HCT116 (cell line): ENCODE data around the gene CPNE7. TPM values are rescaled to one million over a fixed set of nuclear protein-coding genes. Genes with fewer than 3 reads are reported as not detected.

Experiments used
- ATAC-seq: fragments of 200-7000 bp; cut with Tn5 transposase; 2 replicates; pipeline ENCODE4 v1.9.1; 2020; ENCODE audit warnings: mild to moderate bottlenecking, moderate library complexity
- BruUV-seq: library from RNA; stranded (reverse); fragments of 400-500 nt; replicated peaks from 2 replicates; lab custom pipeline; 2021; lab: Mats Ljungman, UMichigan
- CTCF ChIA-PET: fragments of 300-600 bp; sonication (Branson Sonifier 250); formaldehyde crosslinking; loops from one replicate; lab custom pipeline; 2021; ENCODE audit warnings: antibody characterized with exemption; lab: Charles Lee
- POLR2A ChIA-PET: fragments of 300-600, 350-600 bp; sonication (Branson Sonifier 250); formaldehyde crosslinking; loops from one replicate; lab custom pipeline; 2021; ENCODE audit warnings: antibody characterized with exemption; lab: Charles Lee
- RAD21 ChIA-PET, 2 experiments: fragments of 300-600 bp; sonication (Branson Sonifier 250); formaldehyde crosslinking; loops; one replicate each; lab custom pipeline; 2023; ENCODE audit warnings: low total read pairs in 2 of 2; ENCODE audit not compliant: uncharacterized antibody in 2 of 2, unreplicated experiment in 2 of 2, low non-redundant PET in 1 of 2; lab: Charles Lee
- DNase-seq: peaks from one replicate; pipeline ENCODE4 v3.0.0-alpha.2; 2010; ENCODE audit warnings: low read depth, low spot score
- H2AFZ ChIP-seq: fragments of 200-600 bp; shearing (Covaris generic), sonication (generic); 2 replicates; pipeline ENCODE4 v1.6.1; 2017; ENCODE audit warnings: low read depth, mixed run types, mixed read lengths, antibody characterized with exemption, low read length; ENCODE audit not compliant: poor library complexity, severe bottlenecking
- H3K27ac ChIP-seq: 2 replicates; pipeline ENCODE4 v1.5.1; 2012; ENCODE audit warnings: low read depth, low read length
- H3K27me3 ChIP-seq: fragments of 200-600 bp; sonication (generic); 2 replicates; pipeline ENCODE4 v1.6.1; 2016; ENCODE audit warnings: mixed run types, low read length, mixed read lengths; ENCODE audit not compliant: insufficient read depth
- H3K36me3 ChIP-seq, 2 experiments: fragments of 200-500 bp in 1 of 2; fragments of 200-600 bp in 1 of 2; sonication (Bioruptor generic) in 1 of 2; sonication (generic) in 1 of 2; 2 replicates each; pipeline versions ENCODE4 v1.5.1 to v1.6.1; 2014 to 2016; ENCODE audit warnings: low read length in 2 of 2, inconsistent platforms in 1 of 2, mixed read lengths in 1 of 2, mixed run types in 1 of 2; ENCODE audit not compliant: insufficient read depth in 2 of 2, control insufficient read depth in 1 of 2
- H3K4me1 ChIP-seq, 2 experiments: fragments of 200-600 bp in 1 of 2; sonication (generic) in 1 of 2; 2 replicates each; pipeline versions ENCODE4 v1.5.1 to v1.6.1; 2012 to 2017; ENCODE audit warnings: low read length in 2 of 2, inconsistent platforms in 1 of 2, mild to moderate bottlenecking in 1 of 2, mixed read lengths in 1 of 2, mixed run types in 1 of 2, moderate library complexity in 1 of 2; ENCODE audit not compliant: insufficient read depth in 2 of 2, control insufficient read depth in 1 of 2
- H3K4me2 ChIP-seq: fragments of 200-600 bp; sonication (generic); 2 replicates; pipeline ENCODE4 v1.6.1; 2017; ENCODE audit warnings: mixed run types, low read length, mixed read lengths
- H3K4me3 ChIP-seq, 2 experiments: fragments of 200-600 bp in 1 of 2; sonication (generic) in 1 of 2; replicated peaks in 1 of 2; 2 replicates each; pipeline ENCODE4 v1.5.1; 2011 to 2016; ENCODE audit warnings: low read length in 2 of 2, control low read depth in 1 of 2, low read depth in 1 of 2, mild to moderate bottlenecking in 1 of 2, mixed read lengths in 1 of 2, mixed run types in 1 of 2
- H3K79me2 ChIP-seq: fragments of 200-600 bp; sonication (generic); 2 replicates; pipeline ENCODE4 v1.6.1; 2017; ENCODE audit warnings: mild to moderate bottlenecking, mixed run types, low read length, moderate library complexity, mixed read lengths; ENCODE audit not compliant: insufficient read depth
- H3K9ac ChIP-seq: fragments of 200-600 bp; sonication (generic); 2 replicates; pipeline ENCODE4 v1.6.1; 2016; ENCODE audit warnings: low read length, mixed read lengths
- H3K9me2 ChIP-seq: fragments of 200-600 bp; sonication (generic), shearing (Covaris generic); 2 replicates; pipeline ENCODE4 v1.6.1; 2017; ENCODE audit warnings: mixed run types, mild to moderate bottlenecking, moderate library complexity; ENCODE audit not compliant: insufficient read depth
- H3K9me3 ChIP-seq, 2 experiments: fragments of 200-500 bp in 1 of 2; fragments of 200-600 bp in 1 of 2; sonication (Bioruptor generic) in 1 of 2; sonication (generic) in 1 of 2; 2 replicates each; pipeline ENCODE4 v1.6.1; 2014 to 2017; ENCODE audit warnings: low read length in 2 of 2, mixed read lengths in 2 of 2, inconsistent platforms in 1 of 2, low read depth in 1 of 2, mild to moderate bottlenecking in 1 of 2, mixed run types in 1 of 2, moderate library complexity in 1 of 2; ENCODE audit not compliant: control insufficient read depth in 1 of 2, insufficient read depth in 1 of 2
- H4K20me1 ChIP-seq: fragments of 200-600 bp; sonication (generic), shearing (Covaris generic); 2 replicates; pipeline ENCODE4 v1.6.1; 2017; ENCODE audit warnings: mixed run types, mild to moderate bottlenecking, moderate library complexity; ENCODE audit not compliant: insufficient read depth
- CBX3 ChIP-seq: IDR thresholded peaks from 2 replicates; pipeline ENCODE4 v1.6.1; 2012; ENCODE audit warnings: low read depth
- CEBPB ChIP-seq: IDR thresholded peaks from 2 replicates; pipeline ENCODE4 v1.6.1; 2012; ENCODE audit warnings: low read depth
- EGR1 ChIP-seq: IDR thresholded peaks from 2 replicates; pipeline ENCODE4 v1.6.1; 2012; ENCODE audit warnings: low read depth
- ELF1 ChIP-seq: IDR thresholded peaks from 2 replicates; pipeline ENCODE4 v1.6.1; 2012; ENCODE audit warnings: low read depth, borderline replicate concordance
- EZH2 ChIP-seq: fragments of 200-600 bp; sonication (generic); IDR thresholded peaks from 2 replicates; pipeline ENCODE4 v1.6.1; 2017; ENCODE audit warnings: antibody characterized with exemption, mixed run types
- EZH2phosphoT487 ChIP-seq: fragments of 200-600 bp; IDR thresholded peaks from 2 replicates; pipeline ENCODE4 v1.6.1; 2018; ENCODE audit warnings: antibody characterized with exemption, borderline replicate concordance
- JUND ChIP-seq: IDR thresholded peaks from 2 replicates; pipeline ENCODE4 v1.6.1; 2012
- POLR2A ChIP-seq: IDR thresholded peaks from 2 replicates; pipeline ENCODE4 v1.7.0; 2011; ENCODE audit warnings: borderline replicate concordance; ENCODE audit not compliant: insufficient read depth, insufficient read length; ENCODE audit errors: extremely low read depth
- POLR2AphosphoS5 ChIP-seq: IDR thresholded peaks from 2 replicates; pipeline ENCODE4 v1.6.1; 2011; ENCODE audit warnings: mild to moderate bottlenecking, low read depth, low read length, moderate library complexity
- RAD21 ChIP-seq: IDR thresholded peaks from 2 replicates; pipeline ENCODE4 v1.6.1; 2012; ENCODE audit warnings: low read depth, mild to moderate bottlenecking
- SIN3A ChIP-seq: IDR thresholded peaks from 2 replicates; pipeline ENCODE4 v1.6.1; 2012; ENCODE audit warnings: low read depth
- SP1 ChIP-seq: IDR thresholded peaks from 2 replicates; pipeline ENCODE4 v1.6.1; 2012; ENCODE audit warnings: low read depth
- SRF ChIP-seq: IDR thresholded peaks from 2 replicates; pipeline ENCODE4 v1.6.1; 2012; ENCODE audit warnings: low read depth
- TCF7L2 ChIP-seq: IDR thresholded peaks from 2 replicates; pipeline ENCODE4 v1.7.0; 2011; ENCODE audit warnings: borderline replicate concordance, inconsistent platforms; ENCODE audit not compliant: insufficient read depth, insufficient read length; ENCODE audit errors: extremely low read depth
- ZFX ChIP-seq: fragments of 450-650 bp; IDR thresholded peaks from 2 replicates; pipeline ENCODE4 v1.6.1; 2017
- intact Hi-C: fragments of 100-400 bp; cut with micrococcal nuclease; formaldehyde crosslinking; loops from 2 replicates; pipeline ENCODE4 v1.10.0; 2022
- total RNA-seq: library from RNA; stranded (reverse); gene quantifications from one replicate; pipeline ENCODE4 v1.2.1, GENCODE V29; 2021; ENCODE audit not compliant: unreplicated experiment
- TF ChIP-seq, protein P1 (sequence below): IDR thresholded peaks from 2 replicates; pipeline ENCODE4 v1.6.1; 2011; ENCODE audit warnings: mild to moderate bottlenecking, low read length, moderate library complexity; ENCODE audit not compliant: insufficient replicate concordance; ENCODE audit errors: extremely low read depth
- TF ChIP-seq, protein P2 (sequence below): IDR thresholded peaks from 2 replicates; pipeline ENCODE4 v1.6.1; 2012; ENCODE audit warnings: low read depth
- TF ChIP-seq, protein P3 (sequence below), 3 experiments: fragments of 200-600 bp in 1 of 3; sonication (generic) in 1 of 3; IDR thresholded peaks in 2 of 3; conservative IDR thresholded peaks in 1 of 3; 2 replicates each; pipeline ENCODE4 v1.5.1; 2012 to 2017; ENCODE audit warnings: low read depth in 2 of 3, low read length in 2 of 3, antibody characterized with exemption in 1 of 3, borderline replicate concordance in 1 of 3, control low read depth in 1 of 3, mild to moderate bottlenecking in 1 of 3, mixed read lengths in 1 of 3, mixed run types in 1 of 3, moderate library complexity in 1 of 3; ENCODE audit not compliant: insufficient read depth in 1 of 3

Gene CPNE7
- total RNA-seq, 1 experiment from 2014 or later = 201 TPM

DNA sequence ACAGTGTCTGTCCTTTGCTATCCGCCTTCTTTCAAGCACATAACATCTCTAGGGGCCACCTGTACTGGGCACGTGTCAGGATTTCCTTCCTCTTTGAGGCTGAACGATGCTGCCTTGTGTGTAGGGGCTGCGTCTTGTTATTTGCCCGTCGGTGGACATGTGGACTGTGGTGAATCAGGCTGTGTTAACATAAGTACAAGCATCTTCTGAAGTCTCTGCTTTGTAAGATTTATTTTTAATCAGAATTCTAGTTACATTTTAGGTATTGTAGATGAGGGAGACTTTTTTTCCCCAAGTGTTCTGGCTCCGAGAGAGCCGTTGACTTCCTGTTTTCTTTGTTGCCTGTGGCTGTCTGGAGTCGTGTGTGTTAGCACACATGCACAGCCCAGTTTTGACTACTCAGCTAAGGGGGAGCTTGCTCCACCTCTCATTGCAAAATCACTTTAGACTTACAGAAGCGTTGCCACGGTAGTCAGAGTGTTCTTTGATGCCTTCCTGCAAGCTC lies 41.3 kb upstream of the CPNE7 start:
- intact Hi-C loops = no loop called here
- Histone ChIP-seq H3K4me2 (no peak overlapping the region), H3K79me2 (peaks cover 10% of the 10 kb centered on the region; the same call in 1 of the 2 replicates), H3K36me3 (peaks cover 58 to 60% of the 10 kb centered on the region in 2 experiments), H3K4me1 (no peaks in the 10 kb centered on the region), H3K27me3 (no peaks in the 10 kb centered on the region), H2AFZ (no peak overlapping the region), H3K27ac (no peak overlapping the region), H3K4me3 (no peak overlapping the region), H3K9ac (no peak overlapping the region), H3K9me3 (no peaks in the 10 kb centered on the region), H3K9me2 (no peaks in the 10 kb centered on the region), H4K20me1 (0 out of 2 replicates have a peak, but pooled peaks cover 1% of the 10 kb centered on the region)
- POLR2A ChIA-PET = no interaction called here
- TF ChIP-seq JUND (no peak), EZH2 (no peak), CEBPB (no peak), EZH2phosphoT487 (no peak), SIN3A (no peak), ELF1 (no peak), POLR2A (no peak), CBX3 (no peak), ZFX (no peak), EGR1 (no peak), SP1 (no peak), POLR2AphosphoS5 (no peak), TCF7L2 (no peak), RAD21 (no peak), SRF (no peak)
- TF ChIP-seq, protein P1, sequence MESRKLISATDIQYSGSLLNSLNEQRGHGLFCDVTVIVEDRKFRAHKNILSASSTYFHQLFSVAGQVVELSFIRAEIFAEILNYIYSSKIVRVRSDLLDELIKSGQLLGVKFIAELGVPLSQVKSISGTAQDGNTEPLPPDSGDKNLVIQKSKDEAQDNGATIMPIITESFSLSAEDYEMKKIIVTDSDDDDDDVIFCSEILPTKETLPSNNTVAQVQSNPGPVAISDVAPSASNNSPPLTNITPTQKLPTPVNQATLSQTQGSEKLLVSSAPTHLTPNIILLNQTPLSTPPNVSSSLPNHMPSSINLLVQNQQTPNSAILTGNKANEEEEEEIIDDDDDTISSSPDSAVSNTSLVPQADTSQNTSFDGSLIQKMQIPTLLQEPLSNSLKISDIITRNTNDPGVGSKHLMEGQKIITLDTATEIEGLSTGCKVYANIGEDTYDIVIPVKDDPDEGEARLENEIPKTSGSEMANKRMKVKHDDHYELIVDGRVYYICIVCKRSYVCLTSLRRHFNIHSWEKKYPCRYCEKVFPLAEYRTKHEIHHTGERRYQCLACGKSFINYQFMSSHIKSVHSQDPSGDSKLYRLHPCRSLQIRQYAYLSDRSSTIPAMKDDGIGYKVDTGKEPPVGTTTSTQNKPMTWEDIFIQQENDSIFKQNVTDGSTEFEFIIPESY = no peak
- TF ChIP-seq, protein P2, sequence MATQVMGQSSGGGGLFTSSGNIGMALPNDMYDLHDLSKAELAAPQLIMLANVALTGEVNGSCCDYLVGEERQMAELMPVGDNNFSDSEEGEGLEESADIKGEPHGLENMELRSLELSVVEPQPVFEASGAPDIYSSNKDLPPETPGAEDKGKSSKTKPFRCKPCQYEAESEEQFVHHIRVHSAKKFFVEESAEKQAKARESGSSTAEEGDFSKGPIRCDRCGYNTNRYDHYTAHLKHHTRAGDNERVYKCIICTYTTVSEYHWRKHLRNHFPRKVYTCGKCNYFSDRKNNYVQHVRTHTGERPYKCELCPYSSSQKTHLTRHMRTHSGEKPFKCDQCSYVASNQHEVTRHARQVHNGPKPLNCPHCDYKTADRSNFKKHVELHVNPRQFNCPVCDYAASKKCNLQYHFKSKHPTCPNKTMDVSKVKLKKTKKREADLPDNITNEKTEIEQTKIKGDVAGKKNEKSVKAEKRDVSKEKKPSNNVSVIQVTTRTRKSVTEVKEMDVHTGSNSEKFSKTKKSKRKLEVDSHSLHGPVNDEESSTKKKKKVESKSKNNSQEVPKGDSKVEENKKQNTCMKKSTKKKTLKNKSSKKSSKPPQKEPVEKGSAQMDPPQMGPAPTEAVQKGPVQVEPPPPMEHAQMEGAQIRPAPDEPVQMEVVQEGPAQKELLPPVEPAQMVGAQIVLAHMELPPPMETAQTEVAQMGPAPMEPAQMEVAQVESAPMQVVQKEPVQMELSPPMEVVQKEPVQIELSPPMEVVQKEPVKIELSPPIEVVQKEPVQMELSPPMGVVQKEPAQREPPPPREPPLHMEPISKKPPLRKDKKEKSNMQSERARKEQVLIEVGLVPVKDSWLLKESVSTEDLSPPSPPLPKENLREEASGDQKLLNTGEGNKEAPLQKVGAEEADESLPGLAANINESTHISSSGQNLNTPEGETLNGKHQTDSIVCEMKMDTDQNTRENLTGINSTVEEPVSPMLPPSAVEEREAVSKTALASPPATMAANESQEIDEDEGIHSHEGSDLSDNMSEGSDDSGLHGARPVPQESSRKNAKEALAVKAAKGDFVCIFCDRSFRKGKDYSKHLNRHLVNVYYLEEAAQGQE = no peak
- TF ChIP-seq, protein P3, sequence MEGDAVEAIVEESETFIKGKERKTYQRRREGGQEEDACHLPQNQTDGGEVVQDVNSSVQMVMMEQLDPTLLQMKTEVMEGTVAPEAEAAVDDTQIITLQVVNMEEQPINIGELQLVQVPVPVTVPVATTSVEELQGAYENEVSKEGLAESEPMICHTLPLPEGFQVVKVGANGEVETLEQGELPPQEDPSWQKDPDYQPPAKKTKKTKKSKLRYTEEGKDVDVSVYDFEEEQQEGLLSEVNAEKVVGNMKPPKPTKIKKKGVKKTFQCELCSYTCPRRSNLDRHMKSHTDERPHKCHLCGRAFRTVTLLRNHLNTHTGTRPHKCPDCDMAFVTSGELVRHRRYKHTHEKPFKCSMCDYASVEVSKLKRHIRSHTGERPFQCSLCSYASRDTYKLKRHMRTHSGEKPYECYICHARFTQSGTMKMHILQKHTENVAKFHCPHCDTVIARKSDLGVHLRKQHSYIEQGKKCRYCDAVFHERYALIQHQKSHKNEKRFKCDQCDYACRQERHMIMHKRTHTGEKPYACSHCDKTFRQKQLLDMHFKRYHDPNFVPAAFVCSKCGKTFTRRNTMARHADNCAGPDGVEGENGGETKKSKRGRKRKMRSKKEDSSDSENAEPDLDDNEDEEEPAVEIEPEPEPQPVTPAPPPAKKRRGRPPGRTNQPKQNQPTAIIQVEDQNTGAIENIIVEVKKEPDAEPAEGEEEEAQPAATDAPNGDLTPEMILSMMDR (IDR thresholded peaks at IDR 0.05 in 2 of 3, conservative IDR thresholded peaks at IDR 0.05 in 1 of 3; ENCODE audit: borderline replicate concordance in 1 of 3, insufficient read depth in 1 of 3, low read depth in 2 of 3, low read length in 2 of 3) = no peak
- CTCF ChIA-PET = no interaction called here
- no peak for DNase-seq
- no peak for ATAC-seq
- BruUV-seq = no TSS peak
- RAD21 ChIA-PET = no interaction called here
